HL-60/S4 (cell line): ENCODE data around the gene WFDC11.

Source experiments
- in situ Hi-C: fragments of 300-500 bp; cut with MboI; formaldehyde crosslinking; loops from 2 replicates; pipeline ENCODE4 v1.14.3; 2022; ENCODE audit warnings: low sequenced_read_pairs

WFDC11 gene

GRCh38 chr20:45629496-45630100 is 40.4 kb downstream of the WFDC11 start, which contains the start of gene WFDC10A:
Gene WFDC10A (plus strand): TSS chr20:45629739. CDS start chr20:45629814, 75 bp downstream.
- in situ Hi-C loops: no loop called here

GRCh38 chr20:45626540-45626939 is 43.5 kb downstream of the WFDC11 start:
- in situ Hi-C loops: no loop called here

- in situ Hi-C loops: no loop called here
Observed at GRCh38 chr20:45621593-45621992, 48.4 kb downstream of the WFDC11 start.

GRCh38 chr20:45617591-45617990 is 52.4 kb downstream of the WFDC11 start:
- in situ Hi-C loops: no loop called here

- in situ Hi-C loops: no loop called here
Observed at GRCh38 chr20:45612314-45612713, 57.7 kb downstream of the WFDC11 start.

GRCh38 chr20:45611054-45611453 is 59.0 kb downstream of the WFDC11 start:
- in situ Hi-C loops: no loop called here

GRCh38 chr20:45607810-45608209 is 62.2 kb downstream of the WFDC11 start:
- in situ Hi-C loops: no loop called here
